OCI-LY7 (cell line): Measurements from ENCODE around the gene SNX24. TPM values are rescaled to one million over a fixed set of nuclear protein-coding genes. Genes with fewer than 3 reads are reported as not detected.

ENCODE experiments used
- BruUV-seq: library from RNA; stranded (reverse); fragments of 400-500 nt; replicated peaks from 2 replicates; lab custom pipeline; 2021; lab: Mats Ljungman, UMichigan
- CTCF ChIA-PET: fragments of 300-600 bp; sonication (Branson Sonifier 250); formaldehyde crosslinking; loops from one replicate; lab custom pipeline; 2022; ENCODE audit warnings: antibody characterized with exemption; ENCODE audit not compliant: unreplicated experiment; lab: Charles Lee
- POLR2A ChIA-PET: fragments of 300-600 bp; sonication (Branson Sonifier 250); formaldehyde crosslinking; loops from one replicate; lab custom pipeline; 2022; ENCODE audit warnings: antibody characterized with exemption; lab: Charles Lee
- DNase-seq: peaks from one replicate; pipeline ENCODE4 v3.0.0-alpha.2; 2015; ENCODE audit warnings: low spot score
- H2AFZ ChIP-seq: fragments of 200-600 bp; sonication (generic), shearing (Covaris generic); 2 replicates; pipeline ENCODE4 v1.6.1; 2014; ENCODE audit warnings: mild to moderate bottlenecking, antibody characterized with exemption, low read length, moderate library complexity
- H3K27ac ChIP-seq: fragments of 200-600 bp; sonication (generic); 2 replicates; pipeline ENCODE4 v1.5.1; 2014; ENCODE audit warnings: mixed run types, low read depth, mild to moderate bottlenecking, moderate library complexity, low read length, inconsistent platforms; ENCODE audit not compliant: poor library complexity, severe bottlenecking
- H3K36me3 ChIP-seq: fragments of 200-600 bp; sonication (generic); 2 replicates; pipeline ENCODE4 v1.6.1; 2014; ENCODE audit warnings: mild to moderate bottlenecking, antibody characterized with exemption, low read length, moderate library complexity, mixed read lengths; ENCODE audit not compliant: insufficient read depth
- H3K4me1 ChIP-seq: fragments of 200-600 bp; sonication (generic); 2 replicates; pipeline ENCODE4 v1.5.1; 2014; ENCODE audit warnings: mild to moderate bottlenecking, low read length; ENCODE audit not compliant: insufficient read depth, poor library complexity, severe bottlenecking
- H3K4me2 ChIP-seq: fragments of 200-600 bp; sonication (generic); 2 replicates; pipeline ENCODE4 v1.6.1; 2014; ENCODE audit warnings: mild to moderate bottlenecking, low read length
- H3K4me3 ChIP-seq: fragments of 200-600 bp; sonication (generic); 2 replicates; pipeline ENCODE4 v1.5.1; 2014; ENCODE audit warnings: mild to moderate bottlenecking, low read depth, low read length; ENCODE audit not compliant: poor library complexity, severe bottlenecking
- H3K79me2 ChIP-seq: fragments of 200-600 bp; sonication (generic); 2 replicates; pipeline ENCODE4 v1.6.1; 2016; ENCODE audit warnings: low read depth, mild to moderate bottlenecking, low read length, moderate library complexity, mixed read lengths; ENCODE audit not compliant: insufficient read depth
- H3K9me2 ChIP-seq: fragments of 200-600 bp; sonication (generic); 2 replicates; pipeline ENCODE4 v1.6.1; 2016; ENCODE audit warnings: mild to moderate bottlenecking, low read length, mixed read lengths; ENCODE audit not compliant: insufficient read depth
- H3K9me3 ChIP-seq: fragments of 200-600 bp; sonication (generic); 2 replicates; pipeline ENCODE4 v1.6.1; 2014; ENCODE audit warnings: mild to moderate bottlenecking, mixed run types, low read length, mixed read lengths
- H4K20me1 ChIP-seq: fragments of 200-600 bp; sonication (generic); 2 replicates; pipeline ENCODE4 v1.6.1; 2014; ENCODE audit warnings: mild to moderate bottlenecking, antibody characterized with exemption, low read length, moderate library complexity, mixed read lengths; ENCODE audit not compliant: insufficient read depth
- EZH2phosphoT487 ChIP-seq: fragments of 200-600 bp; sonication (generic); IDR thresholded peaks from 2 replicates; pipeline ENCODE4 v1.6.1; 2018; ENCODE audit warnings: low read depth, borderline replicate concordance, mild to moderate bottlenecking, mixed run types, antibody characterized with exemption, low read length, moderate library complexity, mixed read lengths
- intact Hi-C: fragments of 100-400 bp; cut with micrococcal nuclease; formaldehyde crosslinking; loops from one replicate; pipeline ENCODE4 v1.10.0; 2022; ENCODE audit not compliant: unreplicated experiment
- small RNA-seq: library from RNA; depleted of rRNA; stranded (forward); fragments of <200 nt; gene quantifications from one replicate; pipeline ENCODE3, GENCODE V24; 2014
- total RNA-seq, 2 experiments: library from RNA; depleted of rRNA in 1 of 2; stranded (reverse); fragments of >200 nt in 1 of 2; shearing (Covaris generic) in 1 of 2; gene quantifications; 2 replicates each; pipeline ENCODE4 v1.2.3, GENCODE V29; 2014 to 2022
- TF ChIP-seq, protein P1 (sequence below): fragments of 200-600 bp; sonication (generic); conservative IDR thresholded peaks from 2 replicates; pipeline ENCODE4 v1.5.1; 2014; ENCODE audit warnings: mild to moderate bottlenecking, antibody characterized with exemption, low read length, moderate library complexity, mixed read lengths

SNX24 gene
- total RNA-seq, 2 experiments from 2014 or later, result 6.9 to 14.5 TPM

DNA sequence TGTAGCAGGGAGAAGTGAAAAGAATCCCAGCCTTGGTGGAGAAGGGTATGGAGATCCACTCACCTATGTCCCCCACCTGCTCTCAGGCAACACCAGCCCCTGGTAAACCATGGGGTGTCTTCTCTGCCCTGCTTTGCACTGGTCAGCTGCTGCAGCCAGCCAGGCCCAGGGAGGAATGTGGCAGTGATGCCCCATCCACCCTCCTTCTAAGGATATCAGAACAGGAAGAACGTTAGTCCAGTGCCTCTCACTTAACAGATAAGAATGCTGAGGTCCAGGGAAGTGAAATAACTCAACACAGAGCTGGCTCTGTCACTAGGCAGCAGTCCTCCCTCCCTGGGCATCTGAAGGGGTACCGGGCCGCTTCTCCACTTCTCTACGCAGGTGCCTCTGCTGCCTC is 200.8 kb downstream of the SNX24 start:
- TF ChIP-seq, protein P1, sequence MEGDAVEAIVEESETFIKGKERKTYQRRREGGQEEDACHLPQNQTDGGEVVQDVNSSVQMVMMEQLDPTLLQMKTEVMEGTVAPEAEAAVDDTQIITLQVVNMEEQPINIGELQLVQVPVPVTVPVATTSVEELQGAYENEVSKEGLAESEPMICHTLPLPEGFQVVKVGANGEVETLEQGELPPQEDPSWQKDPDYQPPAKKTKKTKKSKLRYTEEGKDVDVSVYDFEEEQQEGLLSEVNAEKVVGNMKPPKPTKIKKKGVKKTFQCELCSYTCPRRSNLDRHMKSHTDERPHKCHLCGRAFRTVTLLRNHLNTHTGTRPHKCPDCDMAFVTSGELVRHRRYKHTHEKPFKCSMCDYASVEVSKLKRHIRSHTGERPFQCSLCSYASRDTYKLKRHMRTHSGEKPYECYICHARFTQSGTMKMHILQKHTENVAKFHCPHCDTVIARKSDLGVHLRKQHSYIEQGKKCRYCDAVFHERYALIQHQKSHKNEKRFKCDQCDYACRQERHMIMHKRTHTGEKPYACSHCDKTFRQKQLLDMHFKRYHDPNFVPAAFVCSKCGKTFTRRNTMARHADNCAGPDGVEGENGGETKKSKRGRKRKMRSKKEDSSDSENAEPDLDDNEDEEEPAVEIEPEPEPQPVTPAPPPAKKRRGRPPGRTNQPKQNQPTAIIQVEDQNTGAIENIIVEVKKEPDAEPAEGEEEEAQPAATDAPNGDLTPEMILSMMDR, result no peak
- no peak for TF ChIP-seq EZH2phosphoT487
- BruUV-seq, result no TSS peak
- no peaks in the 10 kb centered on the region for H3K9me3 ChIP-seq
- H3K4me3 ChIP-seq, result no peak overlapping the region
- no peaks in the 10 kb centered on the region for H3K36me3 ChIP-seq
- ChIA-PET CTCF (no interaction called here), POLR2A (no interaction called here)
- H2AFZ ChIP-seq, result no peak overlapping the region
- H3K79me2 ChIP-seq, result no peaks in the 10 kb centered on the region
- no peaks in the 10 kb centered on the region for H3K4me1 ChIP-seq
- H3K9me2 ChIP-seq, result no peaks in the 10 kb centered on the region
- no peaks in the 10 kb centered on the region for H4K20me1 ChIP-seq
- no peak overlapping the region for H3K27ac ChIP-seq
- DNase-seq, result no peak
- H3K4me2 ChIP-seq, result no peak overlapping the region
- intact Hi-C loops, result no loop called here

DNA sequence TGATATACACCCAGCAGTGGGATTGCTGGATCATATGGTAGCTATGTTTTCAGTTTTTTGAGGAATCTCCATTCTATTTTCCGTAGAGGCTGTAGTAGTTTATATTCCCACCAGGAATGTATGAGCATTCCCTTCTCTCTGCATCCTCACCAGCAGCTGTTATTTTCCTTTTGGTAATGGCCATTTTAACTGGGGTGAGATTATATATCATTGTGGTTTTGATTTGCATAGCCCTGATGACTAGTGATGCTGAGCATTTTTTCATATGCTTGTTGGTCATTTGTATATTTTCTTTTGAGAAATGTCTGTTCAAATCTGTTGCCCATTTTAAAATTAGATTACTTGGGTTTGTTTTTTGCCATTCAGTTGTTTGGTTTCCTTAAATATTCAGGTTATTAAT is 202.3 kb downstream of the SNX24 start:
- H2AFZ ChIP-seq, result no peak overlapping the region
- H3K9me3 ChIP-seq, result no peaks in the 10 kb centered on the region
- H3K4me3 ChIP-seq, result no peak overlapping the region
- no peaks in the 10 kb centered on the region for H3K79me2 ChIP-seq
- no peaks in the 10 kb centered on the region for H3K9me2 ChIP-seq
- no peaks in the 10 kb centered on the region for H4K20me1 ChIP-seq
- no peak overlapping the region for H3K4me2 ChIP-seq
- CTCF ChIA-PET, result no interaction called here
- no peak for DNase-seq
- no peaks in the 10 kb centered on the region for H3K36me3 ChIP-seq
- POLR2A ChIA-PET, result no interaction called here
- no TSS peak for BruUV-seq
- H3K4me1 ChIP-seq, result no peaks in the 10 kb centered on the region
- intact Hi-C loops, result no loop called here
- TF ChIP-seq EZH2phosphoT487, result no peak
- TF ChIP-seq, protein P1, result no peak
- H3K27ac ChIP-seq, result no peak overlapping the region

DNA sequence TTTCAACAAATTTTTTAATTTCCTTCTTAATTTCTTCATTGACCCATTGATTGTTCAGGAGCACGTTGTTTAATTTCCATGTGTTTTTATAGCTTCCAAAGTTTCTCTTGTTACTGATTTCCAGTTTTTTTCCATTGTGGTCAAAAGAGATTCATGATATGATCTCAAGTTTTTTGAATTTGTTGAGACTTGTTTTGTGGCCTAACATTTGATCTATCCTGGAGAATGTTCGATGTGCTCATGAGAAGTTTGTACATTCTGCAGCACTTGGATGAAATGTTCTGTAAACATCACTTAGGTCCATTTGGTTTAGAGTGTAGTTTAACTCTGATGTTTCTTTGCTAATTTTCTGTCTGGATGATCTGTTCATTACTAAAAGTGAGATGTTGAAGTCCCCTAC is 205.8 kb downstream of the SNX24 start:
- BruUV-seq, result no TSS peak
- H3K36me3 ChIP-seq, result no peaks in the 10 kb centered on the region
- TF ChIP-seq, protein P1, result no peak
- TF ChIP-seq EZH2phosphoT487, result no peak
- no peak overlapping the region for H3K27ac ChIP-seq
- no peaks in the 10 kb centered on the region for H3K9me2 ChIP-seq
- H3K4me1 ChIP-seq, result no peaks in the 10 kb centered on the region
- CTCF ChIA-PET, result no interaction called here
- H3K4me2 ChIP-seq, result no peak overlapping the region
- H3K79me2 ChIP-seq, result no peaks in the 10 kb centered on the region
- intact Hi-C loops, result no loop called here
- no peak overlapping the region for H2AFZ ChIP-seq
- H3K9me3 ChIP-seq, result no peaks in the 10 kb centered on the region
- no peak overlapping the region for H3K4me3 ChIP-seq
- H4K20me1 ChIP-seq, result no peaks in the 10 kb centered on the region
- POLR2A ChIA-PET, result no interaction called here
- no peak for DNase-seq

Small RNA genes lying within 50 kb of the gene (small RNA-seq; reads per million reads assigned to genes)
- not detected for gene RN7SL689P

Other genes starting within 250 kb of the SNX24 start
- gene SNX2, start 70.5 kb upstream of the SNX24 start, total RNA-seq (2014; rRNA removed; shearing (Covaris generic)), result 46.0 and 47.1 TPM in 2 replicates
- gene SNX2, start 70.5 kb upstream of the SNX24 start, total RNA-seq (2022), result 78.3 and 85.3 TPM in 2 replicates
- gene PPIC, start 191.1 kb downstream of the SNX24 start, total RNA-seq (2014; rRNA removed; shearing (Covaris generic)), result not detected in 2 replicates
- gene PPIC, start 191.1 kb downstream of the SNX24 start, total RNA-seq (2022), result not detected in 2 replicates
- gene PRDM6, start 243.6 kb downstream of the SNX24 start, total RNA-seq (2014; rRNA removed; shearing (Covaris generic)), result 0.13 TPM in 1 of 2 replicates, not detected in the other
- not detected in 2 replicates for gene PRDM6, start 243.6 kb downstream of the SNX24 start, total RNA-seq (2022)